Heart left ventricle (tissue), 16 donors: ENCODE data around the gene CENPU. TPM values are rescaled to one million over a fixed set of nuclear protein-coding genes. Genes with fewer than 3 reads are reported as not detected.

Source experiments
- ATAC-seq, 4 donors: fragments of 200-7000 bp; cut with Tn5 transposase; one replicate each; pipeline ENCODE4 v1.9.1; 2020 to 2022; ENCODE audit warnings: moderate library complexity in 4 of 4, mild to moderate bottlenecking in 3 of 4, moderate number of reproducible peaks in 1 of 4
- DNase-seq, 5 donors: peaks; one replicate each; pipeline ENCODE4 v3.0.0-alpha.2; 2020
- H3K27ac ChIP-seq, 12 donors: fragments of 200-600 bp; sonication (generic) in 4 of 12; one replicate each; pipeline versions ENCODE4 v1.5.0 to v1.8.0; 2016 to 2022; ENCODE audit warnings: mild to moderate bottlenecking in 2 of 12
- H3K27me3 ChIP-seq, 9 donors: fragments of 200-600 bp; sonication (generic) in 2 of 9; one replicate each; pipeline versions ENCODE4 v1.5.1 to v1.8.0; 2016 to 2022; ENCODE audit warnings: mild to moderate bottlenecking in 3 of 9
- H3K36me3 ChIP-seq, 9 donors: fragments of 200-600 bp; sonication (generic) in 2 of 9; one replicate each; pipeline versions ENCODE4 v1.5.0 to v1.8.0; 2018 to 2022; ENCODE audit warnings: mild to moderate bottlenecking in 2 of 9
- H3K4me1 ChIP-seq, 12 donors: fragments of 200-600 bp; sonication (generic) in 4 of 12; one replicate each; pipeline versions ENCODE4 v1.5.0 to v1.8.0; 2016 to 2022; ENCODE audit warnings: mild to moderate bottlenecking in 3 of 12
- H3K4me3 ChIP-seq, 12 donors: fragments of 200-600 bp; sonication (generic) in 4 of 12; one replicate each; pipeline versions ENCODE4 v1.5.0 to v1.8.0; 2017 to 2022; ENCODE audit warnings: mild to moderate bottlenecking in 9 of 12, moderate library complexity in 4 of 12
- H3K9me3 ChIP-seq, 12 donors: fragments of 200-600 bp; sonication (generic) in 4 of 12; one replicate each; pipeline versions ENCODE4 v1.5.0 to v1.8.0; 2016 to 2022; ENCODE audit warnings: mild to moderate bottlenecking in 1 of 12
- CTCF ChIP-seq, 12 donors: fragments of 200-600 bp; sonication (generic) in 4 of 12; IDR thresholded peaks; one replicate each; pipeline versions ENCODE4 v1.5.0 to v1.8.0; 2018 to 2022; ENCODE audit warnings: antibody characterized with exemption in 12 of 12, mild to moderate bottlenecking in 5 of 12
- POLR2A ChIP-seq, 2 donors: fragments of 450-650 bp; IDR thresholded peaks; one replicate each; pipeline ENCODE4 v1.6.1; 2017; ENCODE audit warnings: antibody characterized with exemption in 2 of 2, mild to moderate bottlenecking in 2 of 2, moderate library complexity in 2 of 2
- WGBS, 4 donors: extraction: QIAGEN DNeasy Blood & Tissue Kit in 2 of 4; methylation state at CpG; one replicate each; pipeline versions ENCODE4 v1.1.5 to v1.1.7; 2013 to 2018; 5-methylcytosine and 5-hydroxymethylcytosine counted together
- intact Hi-C, 10 donors: fragments of 100-400 bp; cut with DNase I; formaldehyde crosslinking; loops; one replicate each; pipeline versions ENCODE4 v1.11.1 to v1.14.2; 2022
- polyA plus RNA-seq, 2 donors: library from polyadenylated mRNA; stranded (reverse); fragments of 200-250 nt; gene quantifications; one replicate each; pipeline ENCODE4 v1.2.3, GENCODE V29; 2013
- total RNA-seq, 9 donors: library from RNA; depleted of rRNA in 2 of 9; stranded (reverse); fragments of >200 nt in 2 of 9; fragmentation: NEBNext Ultra II Directional in 3 of 9; extraction: Animal tissue kit (Norgen Biotek cat#: 25700) in 3 of 9; gene quantifications; one replicate each; pipeline versions ENCODE4 v1.1.0 to v1.2.4, GENCODE V29; 2016 to 2023
- donor health status: ischemic (EF 13 %, LVEDD 7.1; RV severe dilation, severe dysfunction).
- donor health status: healthy with polysubstance abuse.
- donor health status: DM: no; HTN: yes; CAD: no.
- donor health status: DM: no; HTN: no; CAD: no.
- donor health status: ischemic (EF 25% LVEDD 6.9; RV normal size, moderate dysfunction).
- donor health status: ischemic (EF 25% LVEDD 5.7; RV mildly dilated, moderate dysfunction).
- donor health status: healthy.
- donor health status: DM: yes; HTN: yes; CAD: no.
- donor health status: ischemic (EF 35%, LVEDD 5.7; RV mildly dilated, moderate dysfunction).
- donor health status: nonischemic (EF 11% LVEDD 7.7; RV severe dilation, severe dysfunction).
- donor health status: DM: yes; HTN: yes; CAD: no.
- donor health status: PGD.
- donor health status: ischemic (EF 29% LVEDD 5.4; RV normal size, mild dysfunction).
- donor health status: nonischemic (EF 23%, LVEDD 6.1; RV moderate dilation, normal function).

The CENPU gene
- total and polyA plus RNA-seq, 11 donors, result 0.36 to 7.1 (median 1.2) TPM

GRCh38 chr4:184764601-184765000, 30.7 kb upstream of the CENPU start:
- DNase-seq, result no peak
- Histone ChIP-seq H3K9me3 (no peaks in the 10 kb centered on the region), H3K4me3 (no peak overlapping the region), H3K27ac (no peak overlapping the region), H3K4me1 (peaks cover 0 to 17% (median 0%) of the 10 kb centered on the region in 12 donors), H3K27me3 (no peaks in the 10 kb centered on the region), H3K36me3 (peaks cover 3 to 100% (median 99%) of the 10 kb centered on the region in 9 donors)
- TF ChIP-seq CTCF (IDR thresholded peaks at IDR 0.05) (no peak), POLR2A (IDR thresholded peaks at IDR 0.05) (no peak)
- ATAC-seq, result no peak
- WGBS, 4 donors, result 92 to 96% (median 94%) methylated on average over 4 of the region's 4 CpGs
- intact Hi-C loops, result no loop called here

GRCh38 chr4:184763150-184763780, 29.4 kb upstream of the CENPU start:
- Histone ChIP-seq H3K9me3 (no peaks in the 10 kb centered on the region), H3K27me3 (no peaks in the 10 kb centered on the region), H3K4me3 (no peak overlapping the region), H3K27ac (peak overlapping the region in 6 of 12 donors; percentile 16 to 74 (median 26)), H3K36me3 (peaks cover 3 to 92% (median 89%) of the 10 kb centered on the region in 9 donors), H3K4me1 (peaks cover 0 to 17% (median 0%) of the 10 kb centered on the region in 12 donors)
- TF ChIP-seq CTCF (IDR thresholded peaks at IDR 0.05) (no peak), POLR2A (IDR thresholded peaks at IDR 0.05) (no peak)
- intact Hi-C loops, result no loop called here
- peak in 1 of 5 donors; percentile 47 for DNase-seq
- 74 to 85% (median 83%) methylated on average over 14 of the region's 14 CpGs for WGBS, 4 donors
- ATAC-seq, result peak in 2 of 4 donors; percentile 27 to 47

GRCh38 chr4:184762100-184762499, 28.2 kb upstream of the CENPU start:
- peaks cover 0 to 28% (median 7%) of the 10 kb centered on the region in 12 donors for H3K4me1 ChIP-seq
- peak overlapping the region in 3 of 12 donors; percentile 16 to 74 (median 18) for H3K27ac ChIP-seq
- DNase-seq (no peak), ATAC-seq (peak in 1 of 4 donors; percentile 38)
- H3K9me3 ChIP-seq, result no peaks in the 10 kb centered on the region
- intact Hi-C loops, result no loop called here
- H3K27me3 ChIP-seq, result no peaks in the 10 kb centered on the region
- H3K36me3 ChIP-seq, result peaks cover 0 to 91% (median 87%) of the 10 kb centered on the region in 9 donors
- no peak overlapping the region for H3K4me3 ChIP-seq
- TF ChIP-seq POLR2A (IDR thresholded peaks at IDR 0.05) (no peak), CTCF (IDR thresholded peaks at IDR 0.05) (no peak)
- 88 to 94% (median 90%) methylated on average over 5 of the region's 5 CpGs for WGBS, 4 donors

GRCh38 chr4:184760681-184761080, 26.8 kb upstream of the CENPU start:
- no peak for DNase-seq
- TF ChIP-seq POLR2A (IDR thresholded peaks at IDR 0.05) (no peak), CTCF (IDR thresholded peaks at IDR 0.05) (no peak)
- Histone ChIP-seq H3K4me1 (peaks cover 4 to 42% (median 22%) of the 10 kb centered on the region in 12 donors), H3K27ac (no peak overlapping the region), H3K9me3 (no peaks in the 10 kb centered on the region), H3K36me3 (peaks cover 0 to 90% (median 78%) of the 10 kb centered on the region in 9 donors), H3K4me3 (no peak overlapping the region), H3K27me3 (no peaks in the 10 kb centered on the region)
- WGBS, 4 donors, result 85 to 94% (median 89%) methylated on average over 5 of the region's 5 CpGs
- intact Hi-C loops, result no loop called here
- ATAC-seq, result no peak
